ENCODE data around the gene GAGE12E. TPM values are rescaled to one million over a fixed set of nuclear protein-coding genes. Genes with fewer than 3 reads are reported as not detected.
"Not testable (repeated sequence)": the region's sequence is repeated elsewhere in the genome, so short reads cannot be mapped to it uniquely, and the experiment has no call there.

The GAGE12E gene, protein sequence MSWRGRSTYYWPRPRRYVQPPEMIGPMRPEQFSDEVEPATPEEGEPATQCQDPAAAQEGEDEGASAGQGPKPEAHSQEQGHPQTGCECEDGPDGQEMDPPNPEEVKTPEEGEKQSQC
- not detected for total RNA-seq
- polyA plus RNA-seq: not detected
- long read RNA-seq, donor 1: 0 reads
- long read RNA-seq, donor 2: 0 reads
- long read RNA-seq, donor 3: 0 reads
- long read RNA-seq, donor 4: 0 reads
- long read RNA-seq, donor 5: 0 reads
- long read RNA-seq, donor 6: 0 reads
- long read RNA-seq, donor 7: 0 reads
- long read RNA-seq, donor 8: 0 reads
- long read RNA-seq, donor 9: 0 reads
- long read RNA-seq, donor 10: 0 reads

- H3K9me3 ChIP-seq (replicated peaks in 1 of 3); H3K4me1 ChIP-seq (replicated peaks in 1 of 2); DNase-seq; H3K36me3 ChIP-seq (replicated peaks in 1 of 2); H3K4me3 ChIP-seq; intact Hi-C loops (cut with DNase I); H3K27me3 ChIP-seq; H3K27ac ChIP-seq: not testable (repeated sequence)
- no CpG with 5 or more reads among the region's 16 CpGs for WGBS, 4 donors
Observed at GRCh38 chrX:49550989-49551388, at the start of gene GAGE12E. TSS of gene GAGE12E (plus strand) at chrX:49551289. CDS start at chrX:49552444, 1,155 bp downstream.

DNA sequence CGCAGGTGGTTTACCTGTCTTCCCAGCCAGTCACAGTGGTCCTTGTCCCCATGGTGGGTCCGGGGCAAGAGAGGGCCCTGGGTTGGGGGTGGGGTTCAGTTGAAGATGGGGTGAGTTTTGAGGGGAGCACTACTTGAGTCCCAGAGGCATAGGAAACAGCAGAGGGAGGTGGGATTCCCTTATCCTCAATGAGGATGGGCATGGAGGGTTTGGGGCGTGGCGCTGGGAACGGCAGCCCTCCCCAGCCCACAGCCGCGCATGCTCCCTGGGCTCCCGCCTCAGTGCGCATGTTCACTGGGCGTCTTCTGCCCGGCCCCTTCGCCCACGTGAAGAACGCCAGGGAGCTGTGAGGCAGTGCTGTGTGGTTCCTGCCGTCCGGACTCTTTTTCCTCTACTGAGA lies 19.2 kb upstream of the GAGE12E start, which contains the start of gene GAGE12C:
GAGE12C (plus strand) TSS at position 301 of the 400 bp plus-strand sequence. CDS start 1,155 bp downstream, outside the sequence.
- H3K4me3 ChIP-seq; H3K36me3 ChIP-seq (replicated peaks in 1 of 2); H3K27me3 ChIP-seq; intact Hi-C loops (cut with DNase I); H3K9me3 ChIP-seq (replicated peaks in 1 of 3); DNase-seq; H3K27ac ChIP-seq; H3K4me1 ChIP-seq (replicated peaks in 1 of 2): not testable (repeated sequence)
- no CpG with 5 or more reads among the region's 16 CpGs for WGBS, 4 donors

- H3K4me1 ChIP-seq (replicated peaks in 1 of 2); H3K36me3 ChIP-seq (replicated peaks in 1 of 2); H3K9me3 ChIP-seq (replicated peaks in 1 of 3); intact Hi-C loops (cut with DNase I); DNase-seq; H3K27ac ChIP-seq; H3K27me3 ChIP-seq; H3K4me3 ChIP-seq: not testable (repeated sequence)
- WGBS, 4 donors: no CpG with 5 or more reads among the region's 16 CpGs
Observed at GRCh38 chrX:49541433-49541832, 9.7 kb upstream of the GAGE12E start, which contains the start of gene GAGE12D. TSS of gene GAGE12D (plus strand) at chrX:49541733. CDS start at chrX:49542888, 1,155 bp downstream.

- H3K36me3 ChIP-seq (replicated peaks in 1 of 2); DNase-seq; H3K27ac ChIP-seq; H3K27me3 ChIP-seq; H3K4me1 ChIP-seq (replicated peaks in 1 of 2); H3K9me3 ChIP-seq (replicated peaks in 1 of 3); intact Hi-C loops (cut with DNase I); H3K4me3 ChIP-seq: not testable (repeated sequence)
- no CpG with 5 or more reads among the region's 16 CpGs for WGBS, 4 donors
Observed at GRCh38 chrX:49560542-49560941, 9.5 kb downstream of the GAGE12E start, which contains the start of gene GAGE12F. TSS of gene GAGE12F (plus strand) at chrX:49560842. CDS start at chrX:49561997, 1,155 bp downstream.

- H3K27me3 ChIP-seq; H3K9me3 ChIP-seq (replicated peaks in 1 of 3); H3K36me3 ChIP-seq (replicated peaks in 1 of 2); intact Hi-C loops (cut with DNase I); H3K4me1 ChIP-seq (replicated peaks in 1 of 2); H3K4me3 ChIP-seq; H3K27ac ChIP-seq: not testable (repeated sequence)
- no CpG with 5 or more reads among the region's 11 CpGs for WGBS, 4 donors
- peak in 4 of 7 donors; percentile 8 to 34 (median 9) for DNase-seq
Observed at GRCh38 chrX:49568728-49569127, 17.6 kb downstream of the GAGE12E start.

DNA sequence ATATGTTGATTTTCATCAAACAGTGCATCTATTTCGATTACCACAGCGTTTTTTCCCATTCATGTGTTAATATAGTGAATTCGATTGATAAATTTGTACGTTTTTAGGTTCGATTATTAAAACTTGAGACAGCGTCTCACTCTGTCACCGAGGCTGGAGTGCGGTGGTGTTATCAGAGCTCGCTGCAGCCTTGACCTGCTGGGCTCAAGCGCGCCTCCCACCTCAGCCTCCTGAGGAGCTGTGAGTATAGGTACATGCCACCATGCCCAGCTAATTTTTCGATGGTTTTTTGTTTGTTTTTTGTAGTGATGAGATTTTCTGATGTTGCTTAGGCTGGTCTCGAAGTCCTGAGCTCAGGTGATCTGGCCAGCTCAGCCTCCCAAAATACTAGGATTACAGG lies 18.1 kb downstream of the GAGE12E start:
- 87% methylated on average over 5 of the region's 13 CpGs; no CpG with 5 or more reads in 3 of the 4 donors for WGBS, 4 donors
- H3K27ac ChIP-seq; H3K9me3 ChIP-seq (replicated peaks in 1 of 3); DNase-seq; H3K4me3 ChIP-seq; H3K4me1 ChIP-seq (replicated peaks in 1 of 2); intact Hi-C loops (cut with DNase I); H3K27me3 ChIP-seq; H3K36me3 ChIP-seq (replicated peaks in 1 of 2): not testable (repeated sequence)

GRCh38 chrX:49570100-49570499 lies 19.0 kb downstream of the GAGE12E start, which contains the start of gene GAGE12G:
TSS of gene GAGE12G (plus strand) at chrX:49570400. CDS start at chrX:49571555, 1,155 bp downstream.
- intact Hi-C loops (cut with DNase I); H3K9me3 ChIP-seq (replicated peaks in 1 of 3); H3K27ac ChIP-seq; H3K27me3 ChIP-seq; DNase-seq; H3K4me1 ChIP-seq (replicated peaks in 1 of 2); H3K4me3 ChIP-seq; H3K36me3 ChIP-seq (replicated peaks in 1 of 2): not testable (repeated sequence)
- WGBS, 4 donors: no CpG with 5 or more reads among the region's 16 CpGs

GRCh38 chrX:49579649-49580048 lies 28.6 kb downstream of the GAGE12E start, which contains the start of gene GAGE12H:
TSS of gene GAGE12H (plus strand) at chrX:49579949. CDS start at chrX:49581104, 1,155 bp downstream.
- no CpG with 5 or more reads among the region's 16 CpGs for WGBS, 4 donors
- H3K27ac ChIP-seq; H3K4me1 ChIP-seq (replicated peaks in 1 of 2); H3K27me3 ChIP-seq; intact Hi-C loops (cut with DNase I); H3K4me3 ChIP-seq; DNase-seq; H3K9me3 ChIP-seq (replicated peaks in 1 of 3); H3K36me3 ChIP-seq (replicated peaks in 1 of 2): not testable (repeated sequence)

GRCh38 chrX:49589196-49589595 lies 38.1 kb downstream of the GAGE12E start, which contains the start of gene GAGE2A:
TSS of gene GAGE2A (plus strand) at chrX:49589496. CDS start at chrX:49590651, 1,155 bp downstream.
- H3K27ac ChIP-seq; H3K4me3 ChIP-seq; H3K36me3 ChIP-seq (replicated peaks in 1 of 2); intact Hi-C loops (cut with DNase I); H3K9me3 ChIP-seq (replicated peaks in 1 of 3); H3K27me3 ChIP-seq; DNase-seq; H3K4me1 ChIP-seq (replicated peaks in 1 of 2): not testable (repeated sequence)
- no CpG with 5 or more reads among the region's 16 CpGs for WGBS, 4 donors

DNA sequence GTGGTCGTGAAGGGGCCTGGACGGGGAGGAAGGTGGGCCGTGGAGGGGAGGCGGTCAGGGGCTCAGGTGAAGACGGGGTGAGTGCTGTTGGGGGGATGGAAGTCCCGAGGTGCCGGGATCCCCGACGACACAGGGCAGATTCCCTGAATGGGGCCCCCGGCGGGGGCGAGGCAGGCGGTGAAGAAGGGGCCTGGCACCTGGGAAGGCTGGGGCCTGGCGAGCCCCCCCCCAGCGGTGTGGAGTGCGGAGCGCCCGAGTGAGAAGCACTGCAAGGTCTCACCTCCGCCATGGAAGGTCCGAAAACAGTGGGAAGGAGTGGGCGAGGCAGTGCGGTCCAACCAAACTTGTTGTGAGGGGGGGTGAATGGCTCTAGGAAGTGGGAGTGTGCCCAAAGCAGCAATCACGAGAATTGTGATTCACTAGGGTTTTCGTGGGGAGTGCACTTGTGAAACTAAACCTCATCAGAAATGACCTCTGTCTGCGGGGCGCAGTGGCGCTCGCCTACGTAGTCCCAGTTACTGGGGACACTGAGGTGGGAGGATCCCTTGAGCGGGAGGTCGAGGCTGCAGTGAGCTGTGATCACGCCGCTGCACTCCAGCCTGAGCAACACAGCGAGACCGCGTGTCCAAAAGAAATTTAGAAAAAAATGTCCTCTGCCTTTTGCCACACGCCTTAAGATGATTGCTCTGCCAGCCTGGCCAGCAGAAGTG lies 38.8 kb downstream of the GAGE12E start:
- H3K4me3 ChIP-seq; intact Hi-C loops (cut with DNase I); H3K27me3 ChIP-seq; H3K9me3 ChIP-seq (replicated peaks in 1 of 3); H3K36me3 ChIP-seq (replicated peaks in 1 of 2); H3K4me1 ChIP-seq (replicated peaks in 1 of 2); H3K27ac ChIP-seq: not testable (repeated sequence)
- DNase-seq: peak in 4 of 7 donors; percentile 12 to 25 (median 18)
- 87 to 97% (median 90%) methylated on average over 16 to 32 of the region's 37 CpGs for WGBS, 4 donors

DNA sequence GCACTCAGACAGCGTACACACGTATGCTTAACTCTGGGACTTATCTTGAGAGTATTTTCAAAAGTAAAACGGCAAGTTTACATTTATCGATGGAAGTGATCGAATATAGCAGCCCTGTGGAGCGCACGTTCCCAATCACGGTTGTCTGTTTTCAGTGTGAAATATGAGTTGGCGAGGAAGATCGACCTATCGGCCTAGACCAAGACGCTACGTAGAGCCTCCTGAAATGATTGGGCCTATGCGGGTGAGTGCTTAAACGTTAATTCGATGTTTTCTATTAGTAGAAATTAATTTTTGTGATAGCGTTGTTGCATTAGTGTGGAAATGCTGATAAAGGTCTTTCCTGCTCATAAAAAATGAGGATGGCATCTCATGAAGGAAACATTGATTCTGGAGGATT lies 39.4 kb downstream of the GAGE12E start:
- H3K27me3 ChIP-seq; H3K36me3 ChIP-seq (replicated peaks in 1 of 2); H3K27ac ChIP-seq; intact Hi-C loops (cut with DNase I); H3K9me3 ChIP-seq (replicated peaks in 1 of 3); H3K4me3 ChIP-seq; H3K4me1 ChIP-seq (replicated peaks in 1 of 2); DNase-seq: not testable (repeated sequence)
- WGBS, 4 donors: 88 to 90% (median 90%) methylated on average over 10 to 15 of the region's 17 CpGs

Data from adrenal gland (tissue), 19 donors.